ENCODE measurements around the gene UBXN11.
"Not testable (repeated sequence)": the region's sequence is repeated elsewhere in the genome, so short reads cannot be mapped to it uniquely, and the experiment has no call there.

Gene UBXN11

DNA sequence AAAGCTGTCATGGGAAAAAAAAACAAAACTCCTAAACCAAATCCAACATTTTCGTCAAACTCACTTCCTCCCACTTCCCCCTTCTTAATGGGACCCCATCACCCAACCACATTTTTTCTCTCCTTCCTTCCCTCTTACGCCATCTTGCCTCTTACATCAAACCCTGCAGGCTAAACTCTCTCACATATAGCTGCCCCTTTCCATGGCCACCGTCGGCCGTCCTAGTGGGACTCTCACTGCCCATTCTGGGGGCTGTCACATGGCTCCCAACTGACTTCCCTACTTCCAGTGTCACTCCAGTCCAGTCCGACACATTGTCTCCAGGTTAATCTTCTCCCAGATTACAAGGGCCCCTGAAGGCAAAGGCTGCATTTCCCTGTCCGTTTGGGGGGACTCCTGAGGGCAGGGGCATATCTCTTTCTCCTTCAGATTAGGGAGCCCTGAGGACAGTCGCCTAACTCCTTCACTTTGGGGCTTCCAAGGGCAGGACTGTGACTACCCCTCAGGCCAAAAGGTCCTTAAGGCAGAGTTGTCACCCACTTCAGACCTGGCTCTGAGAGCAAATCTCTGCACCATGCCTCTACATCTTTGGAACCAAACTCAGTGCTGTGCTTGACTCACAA, 658 bp downstream of the UBXN11 start:
- no peak for DNase-seq (ENCODE audit: low spot score)

GRCh38 chr1:26302733-26303405, 3.6 kb downstream of the UBXN11 start:
- no peak for DNase-seq (ENCODE audit: low spot score)

DNA sequence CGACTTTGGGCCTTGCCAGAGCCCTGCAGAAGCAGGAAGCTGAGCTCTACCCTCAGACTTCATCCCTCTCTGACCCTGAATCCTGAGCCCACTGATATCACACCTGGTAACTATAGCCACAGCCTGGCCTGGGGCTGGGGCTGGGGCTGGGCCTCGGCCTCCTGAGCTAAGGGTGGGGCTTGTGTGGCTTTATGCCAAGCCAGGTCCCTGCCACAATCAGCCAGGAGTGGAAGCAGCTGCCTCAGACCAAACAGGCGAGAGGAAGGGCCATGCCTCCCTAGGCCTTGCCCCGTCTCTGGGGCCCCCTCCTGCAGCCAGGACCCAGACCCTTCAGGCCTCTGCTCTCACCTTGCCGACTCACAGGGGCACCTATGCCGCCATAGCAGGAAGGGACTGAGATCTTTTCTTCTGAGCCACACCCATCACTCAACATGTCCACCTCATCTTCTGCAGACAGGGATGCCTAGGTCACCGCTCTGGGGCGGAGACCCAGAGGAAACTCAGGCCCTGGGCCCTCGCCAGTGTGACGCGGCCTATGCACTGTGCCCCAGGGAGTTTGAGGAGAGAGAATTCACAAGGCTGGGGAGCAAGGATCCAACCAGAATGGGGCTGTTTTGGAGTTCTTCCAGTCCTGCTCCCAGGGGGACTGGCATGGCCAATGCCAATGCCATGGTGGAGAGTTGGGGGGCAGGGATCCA, 5.7 kb downstream of the UBXN11 start:
- no peak for DNase-seq (ENCODE audit: low spot score)

DNA sequence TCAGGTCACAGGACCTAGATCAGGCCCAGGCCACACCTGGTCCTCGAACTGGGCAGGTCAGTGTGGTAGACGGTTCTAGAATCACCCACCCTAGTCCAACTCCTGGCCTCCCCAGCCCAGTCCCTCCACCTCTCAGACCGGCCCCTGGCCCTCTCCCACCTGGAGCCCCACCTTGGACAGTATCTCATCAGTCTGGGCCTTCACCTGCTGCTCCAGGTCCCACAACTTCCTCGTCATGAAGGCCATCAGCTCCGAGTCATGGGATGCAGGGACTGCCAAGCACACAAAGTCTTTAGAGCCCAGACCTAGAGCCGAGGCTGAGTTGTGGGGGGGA, 8.7 kb downstream of the UBXN11 start:
- no peak for DNase-seq (ENCODE audit: low spot score)

- no peak for DNase-seq (ENCODE audit: low spot score)
These were observed 9.2 kb downstream of the UBXN11 start for GRCh38 chr1:26297057-26297790.

DNA sequence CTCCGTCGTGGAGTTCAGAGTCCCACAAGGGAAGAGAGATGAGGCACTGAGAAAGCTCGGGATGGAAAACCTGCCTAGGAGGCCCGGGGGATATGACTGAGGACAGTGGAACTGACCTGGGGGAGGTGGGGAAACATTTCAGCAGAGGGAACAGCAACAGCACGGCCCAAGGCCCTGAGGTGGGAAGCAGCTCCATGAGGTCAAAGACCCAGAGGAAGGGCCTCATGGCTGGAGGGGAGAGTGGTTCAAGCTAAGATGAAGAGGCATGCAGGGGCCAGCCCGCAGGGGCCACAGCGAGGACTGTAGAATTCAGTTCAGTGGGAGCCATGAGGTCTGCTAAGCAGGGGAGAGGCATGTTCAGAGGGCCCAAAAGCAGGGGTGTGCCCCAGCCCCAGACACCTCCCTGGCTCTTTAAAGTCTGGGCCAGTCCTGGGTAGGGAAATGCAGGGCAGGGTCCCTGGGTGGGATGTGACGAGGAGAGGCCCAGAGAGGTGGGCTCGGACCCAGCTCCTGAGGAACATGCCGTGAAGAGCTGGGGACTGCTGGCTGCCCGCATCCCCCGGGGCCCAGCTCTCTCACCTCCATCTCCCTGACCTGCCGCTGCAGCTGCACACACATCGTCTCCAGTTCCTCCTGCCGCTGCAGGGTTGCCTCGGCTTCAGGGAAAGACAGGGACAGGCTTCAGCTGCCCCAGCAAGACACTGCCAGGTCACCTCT, 9.9 kb downstream of the UBXN11 start:
- no peak for DNase-seq (ENCODE audit: low spot score)

DNA sequence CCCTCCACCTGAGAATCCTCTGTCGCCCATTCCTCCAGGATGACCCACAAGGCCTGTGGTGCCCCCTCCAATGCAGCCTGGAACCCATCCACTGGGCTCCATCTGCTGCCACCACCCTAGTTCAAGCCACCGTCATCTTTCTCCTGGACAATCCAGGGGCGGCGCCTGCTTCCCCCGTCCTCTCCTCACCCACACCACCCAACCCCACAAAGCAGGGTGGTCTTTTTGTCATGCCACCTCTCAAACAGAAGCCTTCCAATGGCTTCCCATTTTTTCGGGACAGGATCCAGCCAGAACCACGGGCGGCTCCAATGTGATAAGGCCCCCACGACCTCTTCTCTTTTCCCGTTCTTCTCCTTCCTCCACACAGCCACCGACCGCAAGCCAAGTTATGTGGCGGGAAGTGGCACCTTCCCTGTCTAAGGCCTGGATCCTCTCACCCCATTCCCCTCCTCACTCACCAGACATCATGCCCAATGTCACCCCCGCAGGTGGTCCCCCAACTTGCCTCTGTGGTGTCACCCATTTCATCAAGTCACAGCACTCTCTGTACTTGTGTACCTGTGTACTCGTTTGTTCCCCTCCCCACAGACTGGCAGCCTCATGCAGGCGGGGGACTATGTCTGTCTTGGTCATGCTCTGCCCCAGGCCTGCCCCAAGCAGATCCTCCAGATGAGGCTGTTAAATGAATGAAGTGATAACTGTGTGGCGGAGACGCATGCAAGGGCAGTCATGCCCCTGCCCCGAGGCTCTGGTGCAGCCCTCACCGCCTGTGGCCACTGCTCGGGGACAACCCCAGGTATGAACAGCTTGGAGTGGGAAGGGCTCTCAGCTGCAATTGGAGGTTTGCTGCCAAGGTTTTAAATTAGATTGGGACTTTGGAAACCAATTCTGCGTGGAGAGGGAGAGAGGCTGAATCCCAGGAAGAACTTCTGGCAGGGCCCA, 11.0 kb downstream of the UBXN11 start:
- DNase-seq (ENCODE audit: low spot score), result no peak

DNA sequence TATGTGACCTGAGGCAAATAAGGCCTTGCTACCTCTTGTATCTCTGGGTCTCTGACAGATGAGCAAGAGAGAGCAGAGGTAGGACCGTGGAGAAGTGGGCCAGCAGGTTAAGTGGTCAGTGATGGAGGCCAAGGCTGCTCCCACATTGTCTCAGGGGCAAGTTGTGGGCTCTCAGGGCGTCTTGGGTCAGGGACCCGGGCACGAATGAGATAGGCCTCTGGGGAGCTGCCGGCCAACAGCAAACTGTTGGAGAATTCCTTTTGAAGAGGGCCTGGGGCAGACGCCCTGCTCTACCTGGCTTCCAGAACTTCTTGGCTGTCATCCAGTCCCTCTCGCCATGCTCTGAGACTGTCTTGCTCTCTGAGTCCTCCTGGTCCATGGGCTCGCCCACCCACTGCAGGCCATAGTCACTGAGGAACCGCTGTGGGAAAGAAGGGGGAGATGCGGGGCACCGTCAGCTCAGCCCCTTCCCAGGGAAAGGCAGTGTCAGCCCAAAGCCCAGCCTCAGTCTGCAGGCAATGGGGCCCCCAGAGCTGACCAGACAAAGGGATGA, 12.4 kb downstream of the UBXN11 start:
- no peak for DNase-seq (ENCODE audit: low spot score)

DNA sequence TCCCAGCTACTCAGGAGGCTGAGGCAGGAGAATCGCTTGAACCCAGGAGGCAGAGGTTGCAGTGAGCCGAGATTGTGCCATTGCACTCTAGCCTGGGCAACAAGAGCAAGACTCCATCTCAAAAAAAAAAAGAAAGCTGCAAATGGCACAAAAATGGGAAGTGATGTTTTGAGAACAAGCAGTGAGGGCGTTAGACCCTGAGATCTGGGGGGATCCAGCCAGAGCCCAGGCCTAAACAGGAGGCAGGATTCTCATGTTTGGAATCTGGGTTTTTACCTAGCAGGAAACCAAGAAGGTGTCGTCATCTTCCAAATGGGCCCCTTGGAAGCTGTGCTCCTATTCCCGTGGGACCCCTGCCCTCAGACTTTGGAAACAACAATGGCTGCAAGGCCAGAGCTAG, 13.7 kb downstream of the UBXN11 start:
- not testable (repeated sequence) for DNase-seq (ENCODE audit: low spot score)

GRCh38 chr1:26291939-26292338, 14.5 kb downstream of the UBXN11 start:
- DNase-seq (ENCODE audit: low spot score), result no peak

- DNase-seq (ENCODE audit: low spot score), result no peak
These were observed 15.0 kb downstream of the UBXN11 start for GRCh38 chr1:26291433-26291832.

GRCh38 chr1:26290882-26291261, 15.6 kb downstream of the UBXN11 start:
- DNase-seq (ENCODE audit: low spot score), result no peak

DNA sequence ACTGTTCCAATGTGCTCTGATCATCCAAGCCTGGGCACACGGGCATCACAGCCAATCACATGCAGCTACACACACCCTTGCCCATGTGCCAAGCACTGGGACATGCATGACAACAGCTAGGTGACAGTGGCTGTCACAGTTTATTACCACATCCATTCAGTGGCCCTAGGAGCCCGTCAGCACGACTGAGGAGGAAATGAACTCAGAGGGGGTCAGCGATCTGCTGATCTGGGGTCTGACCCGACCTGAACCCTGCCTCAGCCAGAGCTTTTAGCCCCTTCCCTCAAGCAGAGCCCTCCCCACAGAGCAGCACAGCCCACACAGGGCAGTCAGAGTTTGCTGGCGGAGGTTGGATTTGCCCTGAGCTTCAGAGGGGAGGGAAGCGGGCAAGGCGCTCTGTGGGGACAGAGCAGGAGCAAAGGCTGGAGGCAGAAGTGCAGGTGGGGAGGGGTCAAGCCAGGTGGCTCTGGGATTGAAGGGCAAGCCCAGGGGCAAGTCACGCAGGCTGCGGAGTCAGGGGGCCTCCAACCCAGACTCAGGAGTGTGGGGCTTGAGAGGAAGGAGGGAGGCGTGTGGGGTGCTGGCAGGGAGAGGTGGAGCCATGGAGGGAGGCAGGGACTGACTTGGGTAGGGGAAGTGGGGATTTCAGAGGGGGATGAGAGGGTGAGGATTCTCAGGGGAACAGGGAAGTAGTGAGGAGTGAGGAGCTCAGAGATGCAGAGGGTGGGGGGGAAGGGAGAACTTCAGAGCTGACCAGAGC, 16.1 kb downstream of the UBXN11 start:
- no peak for DNase-seq (ENCODE audit: low spot score)

DNA sequence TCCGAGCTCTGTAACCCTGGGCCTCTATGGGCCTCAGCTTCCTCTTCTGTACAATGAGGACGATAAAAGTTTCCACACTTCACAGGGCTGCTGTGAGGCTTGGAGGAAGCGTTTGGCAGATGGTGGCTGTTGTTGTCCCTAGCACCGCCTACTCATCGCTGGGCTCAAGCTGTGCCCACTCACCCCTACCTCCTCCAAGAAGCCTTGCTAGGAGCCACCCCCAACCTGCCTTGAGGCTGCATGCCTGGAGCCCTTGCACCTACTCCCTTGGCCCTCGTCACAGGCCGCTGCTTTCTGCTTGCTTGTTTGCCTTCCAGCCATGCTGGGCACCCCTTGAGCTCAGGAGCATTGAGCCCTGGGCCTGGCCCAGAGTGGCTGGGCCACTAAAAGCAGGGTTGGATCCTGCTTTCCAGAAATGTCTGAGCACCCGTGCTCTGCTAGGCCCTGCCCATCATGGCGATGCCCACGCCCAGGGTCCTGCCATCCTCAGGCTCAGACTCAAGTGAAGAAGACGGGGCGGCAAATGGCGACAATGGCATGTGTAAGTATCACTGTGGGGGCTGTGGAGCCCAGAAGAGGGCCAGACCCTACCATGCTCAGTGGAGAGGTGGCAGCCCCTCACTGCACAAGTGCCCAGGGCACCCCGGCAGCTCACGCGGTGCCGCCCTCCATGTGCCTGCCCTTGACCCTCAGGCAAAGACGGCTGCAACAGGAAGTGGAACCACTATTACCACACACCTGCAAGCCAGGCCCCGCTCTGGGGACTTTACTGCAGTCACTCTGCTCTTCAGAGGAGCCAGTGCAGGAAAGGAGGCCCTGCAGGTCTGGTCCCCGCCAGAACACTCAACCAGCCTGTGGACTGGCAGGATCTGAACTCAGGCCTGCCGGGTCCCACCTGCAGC, 17.0 kb downstream of the UBXN11 start:
- no peak for DNase-seq (ENCODE audit: low spot score)

DNA sequence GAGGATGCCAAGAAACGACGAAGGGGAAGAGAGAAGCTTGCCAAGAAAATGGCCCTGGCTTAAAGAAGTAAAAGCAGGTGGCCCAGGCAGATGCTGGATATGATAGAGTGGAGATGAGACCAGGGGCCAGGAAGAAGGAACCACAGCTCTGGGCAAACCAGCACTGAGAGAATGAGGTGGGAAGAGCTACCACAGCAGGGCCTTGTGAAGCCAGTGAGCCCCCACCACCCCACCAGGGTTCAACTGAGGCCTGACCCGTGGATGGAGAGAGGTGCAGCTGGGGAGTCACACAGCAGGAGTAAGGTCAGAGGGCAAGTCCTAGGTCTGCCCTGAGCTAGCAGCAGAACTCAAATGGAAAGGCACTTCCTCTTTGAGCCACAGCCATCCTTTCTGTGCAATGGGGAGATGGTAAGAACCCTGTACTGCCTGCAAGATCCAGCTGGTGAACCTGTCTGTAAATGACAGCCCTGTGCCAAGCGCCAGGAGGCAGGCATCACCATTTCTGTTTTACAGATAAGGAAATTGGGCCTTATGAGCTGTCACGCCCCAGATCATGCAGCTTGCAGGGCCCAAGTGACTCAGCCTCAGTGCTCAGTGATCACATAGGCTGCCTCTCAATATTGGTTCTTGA, 18.0 kb downstream of the UBXN11 start:
- no peak for DNase-seq (ENCODE audit: low spot score)

DNA sequence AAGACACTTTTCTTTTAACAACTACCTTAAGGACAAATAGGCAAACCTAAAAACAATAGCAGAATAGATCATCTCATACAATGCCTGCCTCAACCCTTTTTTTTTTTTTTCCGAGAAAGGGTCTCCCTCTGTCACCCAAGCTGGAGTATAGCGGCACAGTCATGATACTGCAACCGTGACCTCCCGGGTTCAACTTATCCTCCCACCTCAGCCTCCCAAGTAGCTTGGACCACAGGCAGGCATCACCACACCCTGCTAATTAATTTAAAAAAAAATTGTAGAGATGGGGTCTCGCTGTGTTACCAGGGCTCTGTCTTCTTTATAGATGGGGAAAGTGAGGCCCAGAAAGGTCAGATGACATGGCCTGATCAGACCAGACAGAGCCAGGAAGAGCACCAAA, 18.6 kb downstream of the UBXN11 start:
- no peak for DNase-seq (ENCODE audit: low spot score)

DNA sequence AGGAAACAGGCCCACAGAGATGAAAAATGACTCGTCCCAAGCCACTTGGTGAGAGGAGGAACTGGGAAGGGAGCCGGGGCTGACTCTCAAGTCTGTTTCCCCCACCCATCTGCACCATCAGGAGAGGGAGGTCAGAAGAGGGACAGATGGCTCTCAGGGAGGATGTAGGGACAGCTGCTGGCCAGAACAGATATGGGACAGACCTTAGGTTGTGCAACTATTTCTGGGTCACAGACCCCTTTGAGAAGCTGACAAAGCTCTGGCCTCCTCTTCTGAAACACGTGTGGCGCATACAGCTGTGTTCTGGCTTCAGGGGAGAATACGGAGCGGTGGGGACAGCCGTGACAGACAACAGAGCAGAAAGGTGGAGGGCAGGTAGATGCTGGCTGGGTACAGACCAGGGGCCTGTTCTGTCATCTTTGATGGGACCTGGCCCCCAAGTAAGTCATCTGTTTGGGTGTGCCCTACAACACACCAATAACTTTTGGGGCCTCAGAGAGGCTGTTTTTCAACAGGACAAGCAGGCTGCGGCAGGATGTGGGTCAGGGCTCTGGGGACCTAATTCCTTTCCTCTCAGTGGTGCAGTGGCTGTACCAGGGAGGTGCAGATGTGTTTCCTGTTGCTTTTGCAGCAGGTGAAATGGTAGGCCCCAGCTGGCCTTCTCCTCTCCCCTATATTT, 19.3 kb downstream of the UBXN11 start:
- no peak for DNase-seq (ENCODE audit: low spot score)

- DNase-seq (ENCODE audit: low spot score), result no peak
These were observed 20.4 kb downstream of the UBXN11 start for GRCh38 chr1:26286064-26286416.
